Right ventricle myocardium superior (tissue), 1 donor: ENCODE measurements around the gene SSC4D. TPM values are rescaled to one million over a fixed set of nuclear protein-coding genes. Genes with fewer than 3 reads are reported as not detected.
"Not testable (repeated sequence)": the region's sequence is repeated elsewhere in the genome, so short reads cannot be mapped to it uniquely, and the experiment has no call there.

ENCODE experiments used
- ATAC-seq: fragments of 200-7000 bp; cut with Tn5 transposase; one replicate; pipeline ENCODE4 v1.9.1; 2020; ENCODE audit warnings: mild to moderate bottlenecking; ENCODE audit not compliant: poor library complexity
- DNase-seq: peaks from one replicate; pipeline ENCODE4 v3.0.0-alpha.2; 2020
- intact Hi-C: fragments of 100-400 bp; cut with DNase I; formaldehyde crosslinking; loops from one replicate; pipeline ENCODE4 v1.11.2; 2022
- long read RNA-seq: library from polyadenylated mRNA; unstranded; transcript quantifications from one replicate; pipeline ENCODE4 v2.0.0, GENCODE V29; 2021
- total RNA-seq: library from RNA; stranded (reverse); fragmentation: NEBNext Ultra II Directional; extraction: Animal tissue kit (Norgen Biotek cat#: 25700); gene quantifications from one replicate; pipeline ENCODE4 v1.2.1, GENCODE V29; 2021
- donor health status: DM: no; HTN: yes; CAD: no; lungs with severe emphysema.

Gene SSC4D
- 0.97 TPM for total RNA-seq
- long read RNA-seq, partial matches to known transcripts, result 1 of 5 reads
- long read RNA-seq, other reads (novel, unspliced or antisense), result 4 of 5 reads

GRCh38 chr7:76409537-76409936 is at the start of gene SSC4D:
Gene SSC4D (minus strand): TSS chr7:76409697. CDS start chr7:76404439, 5,258 bp downstream.
- DNase-seq (no peak), ATAC-seq (no peak)
- intact Hi-C loops, result no loop called here

- ATAC-seq, intact Hi-C loops, DNase-seq: not testable (repeated sequence)
Observed at GRCh38 chr7:76458504-76458903, 49.0 kb upstream of the SSC4D start.

GRCh38 chr7:76457017-76457416 is 47.5 kb upstream of the SSC4D start:
- intact Hi-C loops, DNase-seq: not testable (repeated sequence)
- peak; percentile 28 for ATAC-seq

GRCh38 chr7:76445577-76446008 is 36.1 kb upstream of the SSC4D start:
- peak; percentile 98 for ATAC-seq

GRCh38 chr7:76443846-76444245 is 34.3 kb upstream of the SSC4D start:
- DNase-seq, intact Hi-C loops, ATAC-seq: not testable (repeated sequence)

More at GRCh38 chr7:76445577-76446008, 36.1 kb upstream of the SSC4D start:
- intact Hi-C loops, result not testable (repeated sequence)
- peak; percentile 80 for DNase-seq

DNA sequence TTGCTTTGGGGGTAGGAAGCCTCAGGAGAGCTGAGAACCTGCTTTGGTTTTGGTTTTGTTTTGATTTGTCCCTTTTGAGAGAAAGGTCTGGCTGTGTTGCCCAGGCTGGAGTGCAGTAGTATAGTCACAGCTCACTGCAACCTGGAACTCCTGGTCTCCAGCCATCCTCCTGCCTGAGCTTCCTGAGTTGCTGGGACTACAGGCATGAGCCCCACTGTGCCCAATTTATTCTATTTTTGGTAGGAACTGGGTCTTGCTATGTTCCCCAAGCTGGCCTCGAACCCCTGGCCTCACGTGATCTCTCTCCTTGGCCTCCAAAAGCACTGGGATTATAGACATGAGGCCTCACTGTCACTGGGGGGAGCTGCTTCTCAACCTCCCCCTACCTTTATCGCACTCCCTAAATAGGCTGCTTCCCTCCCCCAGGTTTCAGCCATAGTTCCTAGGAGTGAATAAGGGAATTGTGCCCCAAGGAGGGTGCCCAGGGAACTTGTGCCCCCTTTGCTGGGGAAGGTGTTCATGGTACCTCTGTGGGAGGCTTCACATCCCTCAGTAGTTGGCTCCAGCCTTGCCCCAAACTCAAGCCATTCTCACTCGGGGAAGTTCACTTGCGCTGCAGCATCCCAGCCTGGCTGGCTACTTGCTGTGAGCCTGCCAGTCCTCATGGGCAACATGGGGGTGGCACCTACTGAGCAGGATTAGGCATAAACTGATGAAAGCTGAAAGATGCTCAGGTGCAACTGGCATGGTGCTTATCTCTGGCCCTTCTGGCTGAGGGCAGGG is 33.4 kb upstream of the SSC4D start:
- intact Hi-C loops, ATAC-seq, DNase-seq: not testable (repeated sequence)

DNA sequence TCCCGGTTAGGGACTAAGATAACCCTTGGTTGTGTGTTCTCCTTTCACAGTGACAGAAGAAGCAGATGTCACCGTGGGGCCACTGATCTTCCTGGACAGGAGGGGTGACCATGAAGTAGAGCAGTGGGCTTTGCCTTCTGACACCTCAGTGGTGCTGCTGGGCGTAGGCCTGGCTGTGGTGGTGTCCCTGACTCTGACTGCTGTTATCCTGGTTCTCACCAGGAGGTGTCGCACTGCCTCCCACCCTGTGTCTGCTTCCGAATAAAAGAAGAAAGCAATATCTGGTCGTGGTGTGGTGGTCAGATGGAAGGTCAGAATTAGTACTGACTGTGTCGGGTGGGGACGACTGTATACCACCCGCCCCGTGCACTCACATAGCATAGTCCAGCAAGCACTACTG is 32.3 kb upstream of the SSC4D start:
- DNase-seq, intact Hi-C loops: not testable (repeated sequence)
- peak; percentile 43 for ATAC-seq

DNA sequence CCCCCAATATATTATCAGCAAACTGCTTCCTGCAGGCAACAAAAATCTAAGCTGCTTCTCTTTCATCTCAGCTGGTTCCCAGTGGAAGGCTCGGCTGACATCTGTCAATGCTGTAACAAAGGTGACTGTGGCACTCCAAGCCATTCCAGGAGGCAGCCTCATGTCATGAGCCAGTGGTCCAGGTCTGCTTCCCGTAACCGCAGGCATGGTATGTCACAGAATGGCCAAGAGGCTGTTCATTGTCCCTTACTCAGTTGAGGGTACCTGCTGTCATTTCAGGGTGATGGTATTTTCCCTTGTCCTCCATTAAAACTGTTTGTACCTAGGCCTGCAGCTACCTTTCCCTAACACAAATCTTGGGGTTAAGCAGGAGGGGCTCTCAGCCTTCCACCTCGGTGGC is 30.9 kb upstream of the SSC4D start:
- ATAC-seq, DNase-seq, intact Hi-C loops: not testable (repeated sequence)

- DNase-seq, intact Hi-C loops, ATAC-seq: not testable (repeated sequence)
Observed at GRCh38 chr7:76439120-76439888, 29.8 kb upstream of the SSC4D start.

DNA sequence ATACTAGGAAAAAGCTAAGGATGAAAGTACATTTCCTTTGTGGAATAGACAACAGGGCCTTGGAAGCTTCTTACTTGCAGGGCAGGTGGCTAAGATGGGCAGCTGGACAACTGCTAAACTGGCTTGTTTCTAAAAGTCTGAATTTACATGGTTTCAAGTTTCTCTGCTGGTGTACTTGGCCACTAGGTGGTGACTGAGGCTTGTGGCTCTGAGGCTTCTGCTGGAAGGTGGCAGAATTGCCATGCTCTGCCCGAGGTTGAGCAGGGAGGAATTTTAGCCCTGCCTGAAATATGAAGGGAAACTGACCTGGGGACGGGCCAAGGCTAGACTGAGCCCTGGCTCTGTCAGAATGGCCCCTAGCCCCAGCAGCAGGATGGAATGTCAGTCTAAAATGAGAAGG is 28.4 kb upstream of the SSC4D start:
- peak; percentile 72 for ATAC-seq
- peak; percentile 56 for DNase-seq

GRCh38 chr7:76430836-76431235 is 21.3 kb upstream of the SSC4D start:
- intact Hi-C loops, result no loop called here

More for the DNA sequence above, 28.4 kb upstream of the SSC4D start:
- intact Hi-C loops, result not testable (repeated sequence)

GRCh38 chr7:76430211-76430610 is 20.7 kb upstream of the SSC4D start:
- ATAC-seq (no peak), DNase-seq (no peak)
- intact Hi-C loops, result no loop called here

More at GRCh38 chr7:76430836-76431235, 21.3 kb upstream of the SSC4D start:
- no peak for DNase-seq
- ATAC-seq, result no peak

DNA sequence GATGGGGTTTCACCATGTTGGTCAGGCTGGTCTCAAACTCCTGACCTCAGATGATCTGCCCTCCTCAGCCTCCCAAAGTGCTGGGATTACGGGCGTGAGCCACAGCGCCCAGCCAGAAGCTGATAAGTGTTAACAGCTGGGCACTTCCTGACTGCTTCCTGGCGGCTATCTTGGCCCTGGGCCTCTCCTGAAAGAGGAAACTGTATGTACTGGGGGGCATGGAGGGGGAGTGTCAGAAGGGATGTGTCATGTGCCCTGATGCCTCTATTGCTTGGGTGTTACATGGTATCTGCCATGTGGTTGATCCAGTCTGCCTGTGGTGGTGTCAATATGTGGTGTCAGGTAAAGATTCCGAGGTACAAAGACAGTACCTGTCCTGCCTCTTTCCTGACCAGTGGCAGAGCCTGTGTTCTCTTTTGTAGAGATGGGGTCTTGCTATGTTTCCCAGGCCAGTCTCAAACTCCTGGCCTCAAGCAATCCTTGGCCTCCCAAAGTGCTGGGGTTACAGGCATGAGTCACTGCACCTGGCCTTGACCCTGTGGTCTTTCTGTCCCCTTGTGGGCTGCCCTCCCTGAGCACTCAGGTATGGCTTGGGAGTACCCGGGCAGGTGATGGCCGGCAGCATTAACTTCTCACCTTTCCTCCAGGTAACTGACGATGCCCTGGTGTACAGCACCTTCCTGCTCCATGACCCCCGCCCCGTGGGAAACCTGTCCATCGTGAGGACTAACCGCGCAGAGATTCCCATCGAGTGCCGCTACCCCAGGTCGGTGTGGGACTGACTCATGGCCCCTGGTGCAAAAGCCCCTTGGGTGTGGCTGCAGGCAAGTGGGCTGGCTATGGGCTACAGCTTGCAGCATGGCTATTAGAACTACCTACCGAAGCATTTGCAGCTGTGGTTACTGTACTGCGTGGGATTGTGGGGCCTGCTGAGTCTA is 19.6 kb upstream of the SSC4D start:
- DNase-seq (no peak), ATAC-seq (no peak)
- intact Hi-C loops, result no loop called here

GRCh38 chr7:76428149-76428823 is 18.8 kb upstream of the SSC4D start:
- no peak for ATAC-seq
- no peak for DNase-seq
- intact Hi-C loops, result no loop called here

DNA sequence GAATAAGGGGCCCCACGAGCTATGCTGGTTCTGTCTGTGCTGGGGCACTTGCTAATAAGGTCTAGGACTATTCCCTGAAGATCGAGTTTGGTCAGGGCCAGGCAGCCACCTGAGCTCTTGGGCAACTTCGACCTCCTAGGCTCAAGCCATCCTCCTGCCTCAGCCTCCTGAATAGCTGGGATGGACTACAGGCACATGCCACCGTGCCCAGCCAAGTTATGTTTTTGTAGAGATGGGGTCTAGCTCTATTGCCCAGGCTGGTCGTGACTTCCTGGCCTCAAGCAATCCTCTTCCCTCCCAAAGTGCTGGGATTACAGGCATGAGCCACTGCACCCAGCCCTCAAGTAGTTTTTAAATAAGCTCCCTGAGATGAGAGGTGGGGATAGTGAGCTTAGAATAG is 18.1 kb upstream of the SSC4D start:
- ATAC-seq, result no peak
- intact Hi-C loops, result no loop called here
- no peak for DNase-seq

DNA sequence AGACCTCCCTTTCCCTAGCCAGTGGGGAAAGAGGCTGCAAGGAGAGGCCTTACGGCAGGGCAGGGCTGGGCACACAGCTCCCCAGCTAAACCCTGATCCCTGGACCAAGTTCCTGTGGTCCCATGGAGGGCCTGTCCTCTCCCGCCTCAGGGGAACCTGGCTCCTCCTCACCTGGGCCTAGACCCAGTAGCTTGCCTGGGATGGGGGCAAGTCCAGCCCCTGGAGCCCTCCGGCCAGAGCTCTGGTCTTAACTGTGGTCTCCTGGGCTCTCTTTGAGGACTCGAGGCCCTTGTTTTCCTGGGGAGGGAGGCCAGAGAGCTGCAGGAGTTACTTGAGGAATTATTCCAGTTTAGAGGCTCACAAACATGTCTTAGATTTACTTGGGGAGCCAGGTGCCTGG is 16.7 kb upstream of the SSC4D start:
- intact Hi-C loops, result no loop called here
- DNase-seq, result no peak
- no peak for ATAC-seq

DNA sequence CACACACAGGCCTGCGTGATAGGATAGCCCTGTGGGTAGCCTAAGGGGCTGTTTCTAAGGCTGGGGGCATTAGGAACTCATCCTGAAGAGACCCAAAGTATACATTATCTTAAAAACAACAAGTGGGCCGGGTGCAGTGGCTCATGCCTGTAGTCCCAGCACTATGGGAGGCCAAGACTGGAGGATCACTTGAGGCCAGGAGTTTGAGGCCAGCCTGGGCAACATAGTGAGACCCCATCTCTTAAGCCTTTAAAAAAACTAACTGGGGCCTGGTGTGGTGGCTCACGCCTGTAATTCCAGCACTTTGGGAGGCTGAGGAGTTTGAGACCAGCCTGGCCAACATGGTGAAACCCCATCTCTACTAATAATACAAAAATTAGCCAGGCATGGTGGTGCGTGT is 16.1 kb upstream of the SSC4D start:
- DNase-seq, ATAC-seq, intact Hi-C loops: not testable (repeated sequence)

DNA sequence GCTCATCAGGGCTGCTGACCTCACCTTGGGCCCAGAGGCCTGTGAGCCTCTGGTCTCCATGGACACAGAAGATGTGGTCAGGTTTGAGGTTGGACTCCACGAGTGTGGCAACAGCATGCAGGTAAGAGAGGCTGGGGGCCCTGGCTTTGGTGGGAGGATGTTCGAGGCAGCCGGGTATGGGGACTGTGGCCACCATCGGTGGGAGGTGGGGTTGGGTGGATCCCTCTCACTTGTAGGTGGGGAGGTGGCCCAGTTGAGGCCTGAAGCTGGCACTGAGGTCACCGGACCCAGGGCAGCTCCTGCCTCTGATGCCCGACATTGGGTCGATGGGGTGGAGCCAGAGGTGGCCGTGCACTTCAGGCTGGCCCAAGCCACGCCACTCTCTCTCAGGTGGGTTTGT is 15.7 kb upstream of the SSC4D start:
- intact Hi-C loops, result no loop called here
- no peak for ATAC-seq
- no peak for DNase-seq
